HepG2 (cell line): ENCODE measurements around the gene SCYGR5. TPM values are rescaled to one million over a fixed set of nuclear protein-coding genes. Genes with fewer than 3 reads are reported as not detected.

Source experiments
- CC2D1A ChIP-seq: sonication (generic); formaldehyde crosslinking; IDR thresholded peaks from 2 replicates; pipeline ENCODE4 v1.8.1; 2023; ENCODE audit warnings: mild to moderate bottlenecking, missing genetic modification reagents
- CHD2 ChIP-seq: IDR thresholded peaks from 2 replicates; pipeline ENCODE4 v1.6.1; 2011; ENCODE audit warnings: low read depth, low read length, improper control_type of control experiment
- DR1 ChIP-seq: sonication (generic); formaldehyde crosslinking; IDR thresholded peaks from 2 replicates; pipeline ENCODE4 v1.8.0; 2021; ENCODE audit warnings: mild to moderate bottlenecking, missing genetic modification reagents, inconsistent platforms
- GATAD2A ChIP-seq: IDR thresholded peaks from 2 replicates; pipeline ENCODE4 v1.6.1; 2016
- HCFC1 ChIP-seq: fragments of 150-350 bp; IDR thresholded peaks from 2 replicates; pipeline ENCODE4 v1.6.1; 2014; ENCODE audit warnings: low read depth, low read length
- HES4 ChIP-seq: sonication (generic); formaldehyde crosslinking; IDR thresholded peaks from 2 replicates; pipeline ENCODE4 v1.9.0; 2021; ENCODE audit warnings: mild to moderate bottlenecking, missing genetic modification reagents, borderline replicate concordance
- HINFP ChIP-seq: sonication (generic); formaldehyde crosslinking; IDR thresholded peaks from 2 replicates; pipeline ENCODE4 v1.4.0; 2020; ENCODE audit warnings: low read depth, mild to moderate bottlenecking, missing genetic modification reagents
- HNRNPUL1 ChIP-seq: fragments of 200-400 bp; formaldehyde crosslinking; IDR thresholded peaks from 2 replicates; pipeline ENCODE4 v1.6.1; 2017; ENCODE audit warnings: low read depth, mild to moderate bottlenecking, low read length, moderate library complexity
- MAX ChIP-seq: IDR thresholded peaks from 2 replicates; pipeline ENCODE4 v1.6.1; 2012; ENCODE audit warnings: inconsistent platforms
- MYNN ChIP-seq: sonication (generic); formaldehyde crosslinking; IDR thresholded peaks from 2 replicates; pipeline ENCODE4 v1.4.0; 2020; ENCODE audit warnings: mild to moderate bottlenecking, low read depth, missing genetic modification reagents
- PAX8 ChIP-seq: sonication (generic); formaldehyde crosslinking; IDR thresholded peaks from 2 replicates; pipeline ENCODE4 v1.8.0; 2022; ENCODE audit warnings: mild to moderate bottlenecking, missing genetic modification reagents, borderline replicate concordance
- PPARG ChIP-seq: conservative IDR thresholded peaks from 2 replicates; pipeline ENCODE4 v1.6.1; 2016; ENCODE audit warnings: missing biosample characterization, missing genetic modification reagents
- TOE1 ChIP-seq: sonication (generic); formaldehyde crosslinking; IDR thresholded peaks from 2 replicates; pipeline ENCODE4 v1.4.0; 2020; ENCODE audit warnings: mild to moderate bottlenecking, missing genetic modification reagents
- TSC22D2 ChIP-seq: sonication (generic); formaldehyde crosslinking; IDR thresholded peaks from 2 replicates; pipeline ENCODE4 v1.5.1; 2020; ENCODE audit warnings: missing genetic modification reagents, mild to moderate bottlenecking, borderline replicate concordance
- U2AF2 ChIP-seq: fragments of 200-400 bp; formaldehyde crosslinking; IDR thresholded peaks from 2 replicates; pipeline ENCODE4 v1.6.1; 2017; ENCODE audit warnings: low read depth, mild to moderate bottlenecking, low read length
- ZBTB40 ChIP-seq, 2 experiments: fragments of 450-650 bp in 1 of 2; sonication (generic) in 1 of 2; formaldehyde crosslinking in 1 of 2; IDR thresholded peaks; 2 replicates each; pipeline versions ENCODE4 v1.6.1 to v1.8.0; 2016 to 2022; ENCODE audit warnings: antibody characterized with exemption in 1 of 2, mild to moderate bottlenecking in 1 of 2, missing genetic modification reagents in 1 of 2
- ZFP36 ChIP-seq: fragments of 150-350 bp; IDR thresholded peaks from 2 replicates; pipeline ENCODE4 v1.6.1; 2018; ENCODE audit warnings: borderline replicate concordance, low read length, low read depth; ENCODE audit not compliant: partially characterized antibody
- ZKSCAN5 ChIP-seq: sonication (generic); formaldehyde crosslinking; IDR thresholded peaks from 2 replicates; pipeline ENCODE4 v1.5.1; 2020; ENCODE audit warnings: mild to moderate bottlenecking, missing genetic modification reagents
- ZMYM2 ChIP-seq: sonication (generic); formaldehyde crosslinking; IDR thresholded peaks from 2 replicates; pipeline ENCODE4 v1.8.0; 2022; ENCODE audit warnings: mild to moderate bottlenecking, missing genetic modification reagents
- ZNF850 ChIP-seq: sonication (generic); formaldehyde crosslinking; conservative IDR thresholded peaks from 2 replicates; pipeline ENCODE4 v1.9.0; 2021; ENCODE audit warnings: mild to moderate bottlenecking, missing genetic modification reagents
- ZSCAN31 ChIP-seq: sonication (generic); formaldehyde crosslinking; IDR thresholded peaks from 2 replicates; pipeline ENCODE4 v1.5.0; 2020; ENCODE audit warnings: low read depth, mild to moderate bottlenecking, missing genetic modification reagents
- ZSCAN9 ChIP-seq: IDR thresholded peaks from 2 replicates; pipeline ENCODE4 v1.6.1; 2016; ENCODE audit warnings: borderline replicate concordance
- polyA plus RNA-seq, 8 experiments: library from polyadenylated mRNA; depleted of rRNA in 3 of 8; stranded (reverse) in 7 of 8; unstranded in 1 of 8; fragments of >200 nt; fragmentation: Illumina TruSeq in 4 of 8; extraction: Trizol in 4 of 8; gene quantifications; 2 replicates each; pipeline versions ENCODE4 v1.2.1 to v1.2.3, GENCODE V29; 2011 to 2016; ENCODE audit warnings: low read depth in 4 of 8, missing spikeins in 1 of 8, mixed read lengths in 1 of 8; ENCODE audit not compliant: insufficient read depth in 1 of 8
- total RNA-seq, 5 experiments: library from RNA; depleted of rRNA; stranded (reverse); fragments of >200 nt; fragmentation: Illumina TruSeq; extraction: Trizol; gene quantifications; 2 replicates each; pipeline ENCODE4 v1.2.3, GENCODE V29; 2016; ENCODE audit warnings: low read depth in 1 of 5

The SCYGR5 gene
- total and polyA plus RNA-seq, 2 of the 13 experiments (the other 11 are each of a cell fraction or from before 2014, with no cell fraction given) = not detected

GRCh38 chr2:227706859-227707258 lies 40.3 kb downstream of the SCYGR5 start (continued):
- TF ChIP-seq CC2D1A (CRISPR knock-in tag) (no peak), TOE1 (CRISPR knock-in tag) (no peak), ZNF850 (CRISPR knock-in tag) (no peak), ZFP36 (no peak), ZSCAN9 (CRISPR knock-in tag) (no peak), HES4 (CRISPR knock-in tag) (0 out of 2 replicates have a peak, but pooled peaks have one; percentile 27), ZSCAN31 (peak; percentile 54; the same call in 1 of the 2 replicates), PAX8 (no peak), ZBTB40 (IDR thresholded peaks at IDR 0.05) (no peak), ZBTB40 (CRISPR knock-in tag; IDR thresholded peaks at IDR 0.05) (no peak; the same call in 1 of the 2 replicates), ZMYM2 (CRISPR knock-in tag) (peak; percentile 98), DR1 (CRISPR knock-in tag) (no peak), U2AF2 (no peak), GATAD2A (CRISPR knock-in tag) (peak; percentile 45; the same call in 1 of the 2 replicates), TSC22D2 (CRISPR knock-in tag) (no peak), PPARG (CRISPR knock-in tag) (peak; percentile 89), HCFC1 (no peak), HNRNPUL1 (no peak), HINFP (0 out of 2 replicates have a peak, but pooled peaks have one; percentile 46), ZKSCAN5 (CRISPR knock-in tag) (peak; percentile 96), MAX (peak; percentile 70), CHD2 (no peak), MYNN (CRISPR knock-in tag) (no peak)
